ENCODE results near the gene CABLES2. TPM values are rescaled to one million over a fixed set of nuclear protein-coding genes. Genes with fewer than 3 reads are reported as not detected.
A peak's percentile ranks its signal among the peaks of the same experiment; 100 is the strongest.

The CABLES2 gene
- total and polyA plus RNA-seq, 2 experiments from 2014 or later = 0.66 to 7.3 TPM

GRCh38 chr20:62350629-62351422, 56.3 kb downstream of the CABLES2 start:
- no peaks in the 10 kb centered on the region for H3K36me3 ChIP-seq (ENCODE audit: low read depth)
- no peak overlapping the region for H3K27ac ChIP-seq
- H3K27me3 ChIP-seq (replicated peaks; ENCODE audit: insufficient read depth) = no peaks in the 10 kb centered on the region
- no peaks in the 10 kb centered on the region for H3F3A ChIP-seq (ENCODE audit: insufficient read depth)
- no peaks in the 10 kb centered on the region for H3K79me2 ChIP-seq (ENCODE audit: insufficient read depth)
- no peaks in the 10 kb centered on the region for H3K9me3 ChIP-seq (ENCODE audit: low read depth)
- H3K4me3 ChIP-seq = no peak overlapping the region
- no peak for DNase-seq
- no peak overlapping the region for H3K9ac ChIP-seq
- H2AFZ ChIP-seq = no peak overlapping the region
- in situ Hi-C loops (cut with MboI) = no loop called here
- no peaks in the 10 kb centered on the region for H3K9me2 ChIP-seq (ENCODE audit: insufficient read depth)
- H4K20me1 ChIP-seq (ENCODE audit: insufficient read depth) = no peaks in the 10 kb centered on the region
- H3K4me1 ChIP-seq (ENCODE audit: insufficient read depth) = peaks cover 8% of the 10 kb centered on the region
- no peak overlapping the region for H3K4me2 ChIP-seq (ENCODE audit: unreplicated experiment)
- no peak for TF ChIP-seq EZH2 (IDR thresholded peaks at IDR 0.05; ENCODE audit: insufficient read depth, poor library complexity, severe bottlenecking)
- no peak for TF ChIP-seq EZH2phosphoT487 (IDR thresholded peaks at IDR 0.05; ENCODE audit: insufficient read depth, low read depth)
- 56 to 57% methylated on average over 21 to 23 of the region's 23 CpGs for WGBS, 2 experiments (ENCODE audit: low coverage in 1 of 2, low lambda C conversion rate in 2 of 2, missing lambda C conversion rate in 2 of 2)

GRCh38 chr20:62350098-62350628, 56.9 kb downstream of the CABLES2 start:
- Histone ChIP-seq H3K9me3 (ENCODE audit: low read depth) (no peaks in the 10 kb centered on the region), H3K4me3 (no peak overlapping the region), H3K9me2 (ENCODE audit: insufficient read depth) (no peaks in the 10 kb centered on the region), H3K4me1 (ENCODE audit: insufficient read depth) (peaks cover 1% of the 10 kb centered on the region; the same call in 1 of the 2 replicates), H3K79me2 (ENCODE audit: insufficient read depth) (no peaks in the 10 kb centered on the region), H3K27me3 (replicated peaks; ENCODE audit: insufficient read depth) (no peaks in the 10 kb centered on the region), H3K4me2 (ENCODE audit: unreplicated experiment) (no peak overlapping the region), H4K20me1 (ENCODE audit: insufficient read depth) (no peaks in the 10 kb centered on the region), H3F3A (ENCODE audit: insufficient read depth) (no peaks in the 10 kb centered on the region), H3K27ac (no peak overlapping the region), H3K36me3 (ENCODE audit: low read depth) (no peaks in the 10 kb centered on the region), H2AFZ (no peak overlapping the region), H3K9ac (no peak overlapping the region)
- no peak for DNase-seq
- TF ChIP-seq EZH2phosphoT487 (IDR thresholded peaks at IDR 0.05; ENCODE audit: insufficient read depth, low read depth) (no peak), EZH2 (IDR thresholded peaks at IDR 0.05; ENCODE audit: insufficient read depth, poor library complexity, severe bottlenecking) (no peak)
- WGBS, 2 experiments (ENCODE audit: low coverage in 1 of 2, low lambda C conversion rate in 2 of 2, missing lambda C conversion rate in 2 of 2) = 53 to 55% methylated on average over 16 of the region's 16 CpGs
- in situ Hi-C loops (cut with MboI) = no loop called here

GRCh38 chr20:62349556-62350097, 57.5 kb downstream of the CABLES2 start:
- H3K27me3 ChIP-seq (replicated peaks; ENCODE audit: insufficient read depth) = no peaks in the 10 kb centered on the region
- no peaks in the 10 kb centered on the region for H3K9me3 ChIP-seq (ENCODE audit: low read depth)
- H2AFZ ChIP-seq = no peak overlapping the region
- H3K79me2 ChIP-seq (ENCODE audit: insufficient read depth) = no peaks in the 10 kb centered on the region
- no peaks in the 10 kb centered on the region for H3K9me2 ChIP-seq (ENCODE audit: insufficient read depth)
- H4K20me1 ChIP-seq (ENCODE audit: insufficient read depth) = no peaks in the 10 kb centered on the region
- no peak overlapping the region for H3K9ac ChIP-seq
- peak; percentile 29 for DNase-seq
- WGBS, 2 experiments (ENCODE audit: low coverage in 1 of 2, low lambda C conversion rate in 2 of 2, missing lambda C conversion rate in 2 of 2) = 54% methylated on average over 2 to 7 of the region's 7 CpGs
- no peak overlapping the region for H3K4me2 ChIP-seq (ENCODE audit: unreplicated experiment)
- H3F3A ChIP-seq (ENCODE audit: insufficient read depth) = no peaks in the 10 kb centered on the region
- no peaks in the 10 kb centered on the region for H3K4me1 ChIP-seq (ENCODE audit: insufficient read depth)
- in situ Hi-C loops (cut with MboI) = no loop called here
- H3K36me3 ChIP-seq (ENCODE audit: low read depth) = no peaks in the 10 kb centered on the region
- TF ChIP-seq EZH2phosphoT487 (IDR thresholded peaks at IDR 0.05; ENCODE audit: insufficient read depth, low read depth) (no peak), EZH2 (IDR thresholded peaks at IDR 0.05; ENCODE audit: insufficient read depth, poor library complexity, severe bottlenecking) (no peak)
- no peak overlapping the region for H3K4me3 ChIP-seq
- H3K27ac ChIP-seq = no peak overlapping the region

- H3K4me1 ChIP-seq (ENCODE audit: insufficient read depth) = no peaks in the 10 kb centered on the region
- no peaks in the 10 kb centered on the region for H3F3A ChIP-seq (ENCODE audit: insufficient read depth)
- no peaks in the 10 kb centered on the region for H3K79me2 ChIP-seq (ENCODE audit: insufficient read depth)
- no peak overlapping the region for H3K4me2 ChIP-seq (ENCODE audit: unreplicated experiment)
- H3K9ac ChIP-seq = no peak overlapping the region
- H4K20me1 ChIP-seq (ENCODE audit: insufficient read depth) = no peaks in the 10 kb centered on the region
- H3K27me3 ChIP-seq (replicated peaks; ENCODE audit: insufficient read depth) = no peaks in the 10 kb centered on the region
- no peak overlapping the region for H3K4me3 ChIP-seq
- WGBS, 2 experiments (ENCODE audit: low coverage in 1 of 2, low lambda C conversion rate in 2 of 2, missing lambda C conversion rate in 2 of 2) = 81 to 83% methylated on average over 1 of the region's 1 CpG
- H2AFZ ChIP-seq = no peak overlapping the region
- no peak for DNase-seq
- no peaks in the 10 kb centered on the region for H3K36me3 ChIP-seq (ENCODE audit: low read depth)
- TF ChIP-seq EZH2 (IDR thresholded peaks at IDR 0.05; ENCODE audit: insufficient read depth, poor library complexity, severe bottlenecking) (no peak), EZH2phosphoT487 (IDR thresholded peaks at IDR 0.05; ENCODE audit: insufficient read depth, low read depth) (no peak)
- H3K9me3 ChIP-seq (ENCODE audit: low read depth) = no peaks in the 10 kb centered on the region
- in situ Hi-C loops (cut with MboI) = no loop called here
- H3K9me2 ChIP-seq (ENCODE audit: insufficient read depth) = no peaks in the 10 kb centered on the region
- H3K27ac ChIP-seq = no peak overlapping the region
These were observed 58.5 kb downstream of the CABLES2 start for GRCh38 chr20:62348604-62349003.

Data from GM23248 (cell line).